NCI-H2227 (cell line): ENCODE results near the gene MDK.
"Not testable (repeated sequence)": the region's sequence is repeated elsewhere in the genome, so short reads cannot be mapped to it uniquely, and the experiment has no call there.

ENCODE experiments used
- DNase-seq: peaks from one replicate; lab custom pipeline; 2025; ENCODE audit not compliant: unreplicated experiment; lab: John Stamatoyannopoulos, UW

The MDK gene

DNA sequence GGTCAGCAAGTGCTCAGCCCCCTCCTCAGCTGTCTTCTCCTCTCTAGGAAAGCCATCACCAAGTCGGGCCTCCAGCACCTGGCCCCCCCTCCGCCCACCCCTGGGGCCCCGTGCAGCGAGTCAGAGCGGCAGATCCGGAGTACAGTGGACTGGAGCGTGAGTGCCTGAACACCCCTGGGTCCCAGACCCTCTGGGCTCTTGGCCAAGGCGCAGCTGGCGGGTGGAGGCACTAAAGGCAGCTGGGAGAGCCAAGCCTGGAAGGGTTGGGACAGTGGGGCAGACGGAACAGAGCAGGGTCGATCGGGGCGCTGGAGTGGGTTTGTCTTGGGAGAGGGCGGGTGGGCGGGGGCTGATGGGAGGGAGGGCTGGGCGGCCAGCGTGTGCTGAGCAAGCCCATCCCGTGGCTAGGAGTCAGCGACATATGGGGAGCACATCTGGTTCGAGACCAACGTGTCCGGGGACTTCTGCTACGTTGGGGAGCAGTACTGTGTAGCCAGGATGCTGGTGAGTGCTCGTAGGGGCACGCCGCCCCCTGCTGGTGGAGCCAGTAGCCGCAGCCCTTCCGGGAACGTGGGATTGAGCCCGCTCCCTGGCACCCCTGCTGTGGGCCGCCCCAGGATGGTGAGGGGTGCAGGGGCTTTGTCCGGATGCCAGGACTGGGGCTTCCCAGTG is 14.1 kb upstream of the MDK start:
- peak; percentile 63 for DNase-seq

DNA sequence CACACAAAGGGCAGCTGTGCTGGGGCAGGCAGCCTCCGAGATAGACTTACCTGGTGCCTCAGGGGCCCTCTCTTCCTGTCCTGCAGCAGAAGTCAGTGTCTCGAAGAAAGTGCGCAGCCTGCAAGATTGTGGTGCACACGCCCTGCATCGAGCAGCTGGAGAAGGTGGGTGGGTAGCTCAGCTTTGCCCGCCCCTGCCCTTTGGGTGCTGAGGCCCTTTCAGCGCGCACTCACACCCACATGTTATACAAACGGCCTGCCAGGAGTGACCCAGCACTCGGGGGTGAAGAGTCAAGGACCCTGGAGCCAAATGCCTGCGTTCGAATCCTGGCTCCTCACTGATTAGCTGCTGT is 13.6 kb upstream of the MDK start:
- DNase-seq, result no peak

DNA sequence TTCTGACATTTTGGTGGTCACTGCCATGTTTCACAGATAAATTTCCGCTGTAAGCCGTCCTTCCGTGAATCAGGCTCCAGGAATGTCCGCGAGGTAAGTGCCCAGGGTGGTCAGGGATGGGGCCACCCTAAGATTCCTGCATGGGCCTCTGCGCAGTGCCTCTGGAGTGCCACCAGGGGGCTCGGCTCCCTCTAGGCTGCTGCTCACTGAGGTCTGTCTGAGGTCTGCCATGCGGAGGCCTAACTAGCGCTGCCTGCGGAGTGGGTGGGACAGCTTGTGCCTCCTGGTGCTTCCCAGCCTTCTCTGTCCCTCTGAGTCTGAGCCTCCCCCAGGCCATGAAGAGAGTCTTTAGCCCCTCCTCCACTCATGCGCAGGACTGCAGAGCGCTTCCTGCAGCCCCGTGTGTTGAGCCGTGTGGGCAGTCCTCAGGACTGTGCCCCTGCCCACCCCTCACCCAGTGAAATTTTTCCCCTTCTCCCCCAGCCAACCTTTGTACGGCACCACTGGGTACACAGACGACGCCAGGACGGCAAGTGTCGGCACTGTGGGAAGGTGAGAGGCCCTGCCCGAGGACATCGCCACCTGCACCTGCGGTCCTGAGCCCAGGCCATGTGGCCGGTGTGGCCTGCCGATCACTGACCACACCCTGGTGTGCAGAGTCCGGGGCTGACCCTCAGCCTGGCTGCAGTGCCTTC is 11.9 kb upstream of the MDK start:
- DNase-seq, result peak; percentile 88

DNA sequence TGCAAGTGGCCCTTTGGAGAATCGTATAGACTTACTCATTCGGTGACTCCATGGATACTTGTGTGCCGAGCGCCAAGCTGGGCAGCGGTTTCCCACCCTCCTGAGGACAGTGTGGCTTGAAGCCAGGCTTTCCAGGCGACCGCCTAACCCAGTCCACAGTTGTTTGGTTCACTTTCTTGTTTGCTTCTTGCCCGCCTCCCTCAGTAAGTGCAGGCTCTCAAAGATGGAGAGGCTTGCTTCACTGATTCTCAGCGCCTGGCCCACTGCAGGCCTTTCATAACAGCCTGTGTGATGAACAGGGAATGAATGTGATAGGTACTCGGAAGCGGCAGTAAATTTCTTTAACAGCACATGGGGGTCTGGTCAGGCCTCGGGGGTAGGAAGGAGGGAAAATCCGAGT is 11.2 kb upstream of the MDK start:
- DNase-seq, result no peak

DNA sequence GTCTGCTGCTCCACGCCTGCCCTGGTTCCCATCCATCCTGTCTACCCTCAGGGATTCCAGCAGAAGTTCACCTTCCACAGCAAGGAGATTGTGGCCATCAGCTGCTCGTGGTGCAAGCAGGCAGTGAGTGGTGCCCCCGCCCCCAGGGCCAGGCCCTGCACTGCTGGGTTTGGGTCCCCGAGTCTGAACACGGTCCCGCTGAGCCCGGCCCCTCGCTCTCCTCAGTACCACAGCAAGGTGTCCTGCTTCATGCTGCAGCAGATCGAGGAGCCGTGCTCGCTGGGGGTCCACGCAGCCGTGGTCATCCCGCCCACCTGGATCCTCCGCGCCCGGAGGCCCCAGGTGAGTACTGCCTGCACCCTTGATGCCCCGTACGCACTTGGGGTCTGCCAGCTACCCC is 10.2 kb upstream of the MDK start:
- not testable (repeated sequence) for DNase-seq

DNA sequence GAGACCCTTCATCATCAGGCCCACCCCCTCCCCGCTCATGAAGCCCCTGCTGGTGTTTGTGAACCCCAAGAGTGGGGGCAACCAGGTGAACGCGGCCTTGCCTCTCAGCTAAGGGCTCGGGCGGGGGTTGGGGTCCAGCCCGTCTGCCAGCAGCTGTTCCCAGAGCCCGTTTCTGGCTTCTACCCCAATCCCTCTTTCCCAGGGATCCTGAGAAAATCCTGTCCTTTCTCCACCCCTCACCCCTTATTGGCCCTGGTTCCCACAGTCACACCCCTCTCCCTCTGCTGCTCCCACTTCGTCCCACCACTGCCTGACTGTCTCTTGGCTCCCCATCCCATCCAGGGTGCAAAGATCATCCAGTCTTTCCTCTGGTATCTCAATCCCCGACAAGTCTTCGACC is 9.4 kb upstream of the MDK start:
- DNase-seq, result no peak

DNA sequence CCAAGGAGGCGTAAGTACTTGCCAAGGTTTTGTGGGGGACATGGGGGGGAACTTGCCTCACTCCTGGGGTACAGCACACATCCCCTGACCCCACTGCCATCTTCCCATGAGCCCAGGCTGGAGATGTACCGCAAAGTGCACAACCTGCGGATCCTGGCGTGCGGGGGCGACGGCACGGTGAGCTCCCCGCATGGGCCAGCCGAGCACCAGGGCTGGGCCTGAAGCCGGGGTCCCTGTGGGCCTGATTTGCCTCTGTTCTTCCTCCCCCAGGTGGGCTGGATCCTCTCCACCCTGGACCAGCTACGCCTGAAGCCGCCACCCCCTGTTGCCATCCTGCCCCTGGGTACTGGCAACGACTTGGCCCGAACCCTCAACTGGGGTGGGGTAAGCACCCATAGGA is 9.0 kb upstream of the MDK start:
- not testable (repeated sequence) for DNase-seq

DNA sequence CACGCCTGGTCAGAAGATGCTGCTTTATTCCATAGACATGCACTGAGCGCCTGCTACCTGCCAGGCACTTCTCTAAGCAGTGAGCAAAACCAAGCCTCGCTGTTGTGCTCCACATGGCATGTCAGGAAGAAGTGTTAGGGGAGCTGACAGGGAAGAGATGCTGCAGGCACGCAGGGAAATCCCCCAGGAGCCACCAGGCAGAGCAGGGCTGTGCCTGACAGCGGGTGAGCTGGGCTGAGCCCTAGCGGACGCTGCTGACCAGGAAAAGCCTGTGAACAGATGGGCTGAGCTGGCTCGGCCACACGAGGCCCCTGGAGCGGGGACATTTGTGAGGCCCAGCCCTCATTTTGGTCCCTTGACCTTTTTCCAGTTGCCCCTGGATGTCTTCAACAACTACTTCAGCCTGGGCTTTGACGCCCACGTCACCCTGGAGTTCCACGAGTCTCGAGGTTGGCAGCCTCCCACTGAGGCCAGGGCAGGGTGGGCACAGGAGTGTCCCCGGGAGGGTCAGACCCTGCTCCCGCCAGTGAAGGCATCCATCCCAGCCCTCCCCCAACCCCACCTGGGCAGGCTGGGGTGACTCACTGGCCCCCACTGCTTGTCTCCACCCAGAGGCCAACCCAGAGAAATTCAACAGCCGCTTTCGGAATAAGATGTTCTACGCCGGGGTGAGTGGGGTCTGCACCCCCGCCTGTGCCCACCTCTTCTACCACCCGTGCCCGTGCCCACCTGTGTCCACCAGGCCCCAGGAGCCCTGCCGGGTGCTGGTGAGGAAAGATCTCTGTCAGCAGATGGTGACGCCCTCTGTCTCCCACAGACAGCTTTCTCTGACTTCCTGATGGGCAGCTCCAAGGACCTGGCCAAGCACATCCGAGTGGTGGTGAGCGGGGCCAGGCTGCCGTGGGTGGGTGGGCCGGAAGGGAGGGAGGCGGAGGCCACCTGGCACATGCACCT is 7.4 kb upstream of the MDK start:
- no peak for DNase-seq

DNA sequence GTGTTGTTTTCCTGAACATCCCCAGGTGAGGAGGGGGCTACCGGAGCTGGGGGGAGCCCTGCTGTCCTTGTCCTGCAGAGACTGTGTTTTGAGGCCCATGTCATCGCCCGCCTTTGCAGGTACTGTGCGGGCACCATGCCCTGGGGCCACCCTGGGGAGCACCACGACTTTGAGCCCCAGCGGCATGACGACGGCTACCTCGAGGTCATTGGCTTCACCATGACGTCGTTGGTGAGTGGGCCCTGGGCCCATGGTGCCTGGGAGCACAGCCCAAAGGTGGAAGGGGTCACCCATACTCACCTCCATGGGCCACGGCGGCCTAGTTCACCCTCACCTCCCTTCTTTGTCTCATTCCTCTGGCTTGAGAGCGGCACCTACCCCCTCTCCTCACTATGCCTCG is 6.7 kb upstream of the MDK start:
- no peak for DNase-seq

DNA sequence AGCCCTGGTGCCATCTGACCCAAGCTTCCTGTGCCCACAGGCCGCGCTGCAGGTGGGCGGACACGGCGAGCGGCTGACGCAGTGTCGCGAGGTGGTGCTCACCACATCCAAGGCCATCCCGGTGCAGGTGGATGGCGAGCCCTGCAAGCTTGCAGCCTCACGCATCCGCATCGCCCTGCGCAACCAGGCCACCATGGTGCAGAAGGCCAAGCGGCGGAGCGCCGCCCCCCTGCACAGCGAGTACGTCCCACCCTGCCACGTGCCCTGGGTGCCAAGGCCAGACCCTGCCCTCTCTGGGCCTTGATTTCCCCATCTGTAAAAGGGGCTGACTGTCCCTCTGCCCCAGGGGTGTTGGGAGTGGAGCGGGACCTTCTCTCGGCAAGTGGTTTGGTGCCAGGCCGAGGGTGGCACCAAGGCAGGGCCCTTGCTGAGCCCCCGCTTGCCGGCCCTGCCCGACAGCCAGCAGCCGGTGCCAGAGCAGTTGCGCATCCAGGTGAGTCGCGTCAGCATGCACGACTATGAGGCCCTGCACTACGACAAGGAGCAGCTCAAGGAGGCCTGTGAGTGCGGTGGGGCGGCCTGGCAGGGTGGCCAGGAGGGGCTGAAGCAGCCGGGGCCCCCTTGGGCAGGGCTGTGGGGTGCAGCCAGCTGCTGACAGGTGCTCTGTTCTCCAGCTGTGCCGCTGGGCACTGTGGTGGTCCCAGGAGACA is 5.9 kb upstream of the MDK start:
- DNase-seq, result no peak

DNA sequence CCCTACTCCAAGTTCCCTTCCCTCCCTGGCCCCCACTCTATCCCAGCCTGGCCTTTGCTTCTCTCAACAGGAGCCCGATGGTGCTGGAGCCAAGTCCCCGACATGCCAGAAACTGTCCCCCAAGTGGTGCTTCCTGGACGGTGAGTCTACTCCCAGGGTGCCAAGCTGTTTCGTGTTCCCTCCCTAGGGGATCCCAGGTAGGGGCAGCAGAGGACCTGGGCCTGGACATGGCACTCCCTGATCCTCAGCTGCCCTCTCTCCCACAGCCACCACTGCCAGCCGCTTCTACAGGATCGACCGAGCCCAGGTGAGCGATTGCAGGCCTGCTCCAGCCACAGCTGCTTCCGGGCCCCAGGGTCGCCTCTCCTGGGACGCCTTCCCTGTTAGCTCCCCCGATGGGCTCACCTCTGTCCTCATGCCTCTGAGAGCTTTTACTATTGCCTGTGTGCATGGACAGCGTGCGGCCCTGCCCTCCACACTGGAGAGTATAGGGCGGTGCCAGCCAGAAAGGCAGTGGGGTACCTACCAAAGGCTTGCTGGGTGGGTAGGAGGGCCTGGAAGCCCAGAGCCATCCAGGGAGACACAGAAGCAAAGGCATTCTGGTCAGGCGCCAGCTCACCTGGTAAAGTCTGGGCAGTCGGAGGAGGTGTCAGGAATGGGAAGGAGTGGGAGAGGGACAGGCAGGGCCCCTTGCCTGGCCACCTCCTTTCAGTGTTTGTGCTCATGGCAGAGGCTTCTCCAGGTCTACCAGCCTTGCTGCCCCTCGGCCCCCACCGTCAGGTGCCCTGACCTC is 5.0 kb upstream of the MDK start:
- DNase-seq, result no peak

DNA sequence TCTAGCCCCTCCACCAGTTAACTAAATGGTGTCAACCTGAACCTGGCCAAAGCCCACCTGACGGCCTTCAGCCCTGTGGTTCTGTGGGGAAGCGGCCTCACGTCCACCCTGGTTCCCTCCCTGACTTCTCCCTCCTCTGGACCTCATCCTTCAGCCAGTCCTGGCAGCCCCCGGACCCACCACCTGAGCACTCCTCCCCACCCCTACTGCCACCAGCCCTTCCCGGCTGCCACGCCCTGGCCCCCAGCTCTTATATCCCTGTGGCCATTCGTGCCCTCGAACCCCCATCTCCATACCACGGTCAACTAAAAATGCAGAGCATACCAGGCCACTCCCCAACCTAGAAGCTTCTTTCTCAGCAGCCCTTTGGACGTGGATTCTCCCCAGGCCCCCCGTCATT is 4.2 kb upstream of the MDK start:
- DNase-seq, result no peak

DNA sequence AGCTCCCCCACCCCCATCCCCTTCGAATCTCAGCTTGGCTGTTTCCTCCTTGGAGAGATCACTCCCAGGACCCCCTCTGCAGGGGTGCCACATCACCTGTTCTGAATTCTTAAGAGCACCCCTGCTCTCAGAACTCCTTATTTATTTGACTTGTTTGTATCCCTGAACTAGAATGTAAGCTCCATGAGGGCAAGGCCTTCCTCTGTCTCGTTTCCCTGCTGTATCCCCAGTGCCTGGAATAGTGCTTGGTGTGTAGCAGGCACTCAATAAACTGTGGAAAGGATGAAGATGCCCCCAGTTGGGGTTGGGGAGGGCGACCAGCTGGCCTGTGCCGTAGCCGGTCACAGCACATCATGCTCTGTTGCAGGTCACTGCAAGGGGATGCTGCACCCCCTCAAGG is 3.6 kb upstream of the MDK start:
- DNase-seq, result no peak

DNA sequence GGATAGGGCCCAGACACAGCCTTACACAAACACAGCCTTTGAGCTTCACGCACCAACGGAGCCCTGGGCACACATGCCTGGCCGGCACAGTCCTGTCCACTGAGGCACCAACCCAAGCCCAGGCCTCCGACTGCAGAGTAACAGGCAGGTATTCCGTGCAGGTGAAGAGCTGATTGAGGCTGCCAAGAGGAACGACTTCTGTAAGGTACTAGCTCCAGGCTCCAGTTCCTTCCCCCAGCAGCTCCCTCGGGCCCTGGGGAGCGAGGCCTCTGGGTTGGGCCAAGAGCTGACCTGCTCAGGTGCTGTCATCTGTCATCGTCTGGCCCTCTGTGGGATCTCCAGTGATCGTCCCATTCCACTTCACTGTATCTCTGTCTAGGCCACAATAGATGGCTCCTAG is 3.2 kb upstream of the MDK start:
- no peak for DNase-seq

DNA sequence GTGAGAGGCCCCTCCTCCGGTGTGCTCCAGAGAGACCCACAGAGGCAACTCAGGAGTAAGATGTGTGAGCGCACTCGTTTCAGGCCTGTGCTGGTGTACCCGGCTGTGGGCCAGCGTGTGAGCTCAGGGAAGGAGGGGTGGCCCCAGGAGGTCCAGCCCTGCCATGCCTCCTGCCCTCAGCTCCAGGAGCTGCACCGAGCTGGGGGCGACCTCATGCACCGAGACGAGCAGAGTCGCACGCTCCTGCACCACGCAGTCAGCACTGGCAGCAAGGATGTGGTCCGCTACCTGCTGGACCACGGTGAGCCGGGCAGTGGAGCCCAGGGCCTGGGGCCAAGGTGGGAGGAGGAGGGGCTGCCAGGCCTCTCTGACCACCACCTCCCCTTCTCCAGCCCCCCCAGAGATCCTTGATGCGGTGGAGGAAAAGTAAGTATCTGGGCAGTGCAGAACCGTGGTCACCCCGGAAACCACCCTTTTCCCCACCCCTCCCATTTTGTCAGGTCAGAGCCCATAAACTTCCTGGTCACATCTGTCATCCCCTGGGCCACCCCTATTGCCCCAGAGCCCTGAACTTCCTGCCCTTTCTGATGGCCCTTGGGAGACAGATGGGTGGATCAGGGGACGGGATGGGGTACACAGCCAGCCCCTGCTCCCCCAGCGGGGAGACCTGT is 2.5 kb upstream of the MDK start:
- no peak for DNase-seq

DNA sequence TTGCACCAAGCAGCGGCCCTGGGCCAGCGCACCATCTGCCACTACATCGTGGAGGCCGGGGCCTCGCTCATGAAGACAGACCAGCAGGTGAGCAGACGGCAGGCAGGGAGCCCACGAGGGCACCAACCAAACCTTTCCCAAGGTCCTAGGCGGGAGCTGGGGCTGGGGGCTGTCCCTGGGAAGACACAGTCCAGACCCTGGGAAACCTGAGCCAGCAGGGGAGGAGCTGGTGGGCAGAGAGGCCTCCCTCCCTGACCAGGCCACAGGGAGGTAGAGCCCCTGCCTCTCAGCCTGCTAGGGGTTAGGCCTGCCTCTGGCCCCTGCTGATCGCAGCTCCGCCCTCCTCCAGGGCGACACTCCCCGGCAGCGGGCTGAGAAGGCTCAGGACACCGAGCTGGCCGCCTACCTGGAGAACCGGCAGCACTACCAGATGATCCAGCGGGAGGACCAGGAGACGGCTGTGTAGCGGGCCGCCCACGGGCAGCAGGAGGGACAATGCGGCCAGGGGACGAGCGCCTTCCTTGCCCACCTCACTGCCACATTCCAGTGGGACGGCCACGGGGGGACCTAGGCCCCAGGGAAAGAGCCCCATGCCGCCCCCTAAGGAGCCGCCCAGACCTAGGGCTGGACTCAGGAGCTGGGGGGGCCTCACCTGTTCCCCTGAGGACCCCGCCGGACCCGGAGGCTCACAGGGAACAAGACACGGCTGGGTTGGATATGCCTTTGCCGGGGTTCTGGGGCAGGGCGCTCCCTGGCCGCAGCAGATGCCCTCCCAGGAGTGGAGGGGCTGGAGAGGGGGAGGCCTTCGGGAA is 1.8 kb upstream of the MDK start:
- peak; percentile 54 for DNase-seq

DNA sequence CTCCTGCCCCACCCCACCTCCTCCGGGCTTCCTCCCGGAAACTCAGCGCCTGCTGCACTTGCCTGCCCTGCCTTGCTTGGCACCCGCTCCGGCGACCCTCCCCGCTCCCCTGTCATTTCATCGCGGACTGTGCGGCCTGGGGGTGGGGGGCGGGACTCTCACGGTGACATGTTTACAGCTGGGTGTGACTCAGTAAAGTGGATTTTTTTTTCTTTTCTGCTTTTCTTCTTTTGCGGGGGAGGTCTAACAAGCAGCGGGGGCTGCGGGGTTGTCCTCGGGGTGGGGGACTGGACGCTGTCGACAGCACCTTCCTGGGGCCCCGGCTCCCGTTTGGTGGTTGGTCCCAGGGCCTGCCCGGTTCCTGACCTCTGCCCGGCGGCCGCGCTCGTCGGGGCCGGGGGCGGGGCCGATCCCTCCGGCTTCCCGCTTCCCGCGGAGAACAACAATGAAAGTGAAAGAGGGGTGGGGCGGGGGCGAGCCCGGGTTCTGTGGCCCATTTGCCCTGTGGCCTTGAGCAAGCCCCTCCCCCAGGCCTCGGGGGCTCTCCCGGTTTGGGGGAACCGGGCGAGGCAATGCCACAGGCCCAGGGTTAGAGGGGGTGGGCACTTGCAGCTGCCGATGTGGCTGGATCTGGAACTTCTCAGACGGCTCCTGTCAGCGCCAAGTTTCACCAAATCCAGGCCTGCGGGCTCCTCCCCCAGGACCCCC is 975 bp upstream of the MDK start:
- peak; percentile 61 for DNase-seq

DNA sequence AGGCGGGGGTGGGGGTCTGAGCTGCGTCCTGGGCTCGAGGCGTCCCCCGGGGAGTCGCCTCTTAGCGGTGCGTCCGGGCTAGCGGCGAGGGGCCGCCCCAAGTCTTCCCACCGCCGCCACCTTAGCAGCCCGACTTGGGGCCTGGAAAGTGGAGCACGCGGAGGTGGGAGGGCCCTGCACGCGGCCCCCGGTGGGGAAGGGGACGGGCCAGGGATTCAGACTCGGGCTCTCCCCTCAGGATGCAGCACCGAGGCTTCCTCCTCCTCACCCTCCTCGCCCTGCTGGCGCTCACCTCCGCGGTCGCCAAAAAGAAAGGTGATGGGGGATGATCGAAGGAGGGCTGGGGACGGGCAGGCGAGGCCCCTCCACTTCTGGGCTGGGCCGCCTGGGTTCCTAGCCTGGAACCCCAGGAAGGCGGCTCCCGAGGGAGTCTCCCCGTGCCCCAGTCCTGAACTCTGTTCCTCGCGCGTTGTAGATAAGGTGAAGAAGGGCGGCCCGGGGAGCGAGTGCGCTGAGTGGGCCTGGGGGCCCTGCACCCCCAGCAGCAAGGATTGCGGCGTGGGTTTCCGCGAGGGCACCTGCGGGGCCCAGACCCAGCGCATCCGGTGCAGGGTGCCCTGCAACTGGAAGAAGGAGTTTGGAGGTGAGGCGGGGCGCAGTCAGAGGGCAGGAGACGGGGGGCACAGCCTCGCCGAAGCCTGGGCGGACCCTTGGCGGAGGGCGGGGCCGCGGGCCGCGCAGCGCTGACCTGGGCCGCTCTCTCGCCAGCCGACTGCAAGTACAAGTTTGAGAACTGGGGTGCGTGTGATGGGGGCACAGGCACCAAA is 563 bp downstream of the MDK start:
- DNase-seq, result peak; percentile 76
